UCSD-AML1 (cell line): ENCODE measurements around the gene ERI3.

Experiments
- DNase-seq: peaks from one replicate; lab custom pipeline; 2025; ENCODE audit not compliant: unreplicated experiment; lab: John Stamatoyannopoulos, UW

ERI3 gene

GRCh38 chr1:44239961-44240371 is 115.1 kb downstream of the ERI3 start:
- DNase-seq, result no peak

- DNase-seq, result peak; percentile 56
These were observed 115.6 kb downstream of the ERI3 start for GRCh38 chr1:44239331-44239960.

- DNase-seq, result no peak
These were observed 116.4 kb downstream of the ERI3 start for GRCh38 chr1:44238660-44239059.

GRCh38 chr1:44237721-44238457 is 117.2 kb downstream of the ERI3 start:
- no peak for DNase-seq

- DNase-seq, result no peak
These were observed 118.4 kb downstream of the ERI3 start for GRCh38 chr1:44236490-44237272.

- no peak for DNase-seq
These were observed 119.2 kb downstream of the ERI3 start for GRCh38 chr1:44235808-44236207.

- DNase-seq, result no peak
These were observed 121.5 kb downstream of the ERI3 start for GRCh38 chr1:44233593-44233992.

- DNase-seq, result no peak
These were observed 124.3 kb downstream of the ERI3 start for GRCh38 chr1:44230796-44231195.

- DNase-seq, result no peak
These were observed 125.5 kb downstream of the ERI3 start for GRCh38 chr1:44229435-44230167.

GRCh38 chr1:44228218-44228617 is 126.8 kb downstream of the ERI3 start:
- DNase-seq, result no peak

GRCh38 chr1:44227211-44227610 is 127.8 kb downstream of the ERI3 start:
- DNase-seq, result no peak

GRCh38 chr1:44225761-44226160 is 129.3 kb downstream of the ERI3 start:
- DNase-seq, result no peak

GRCh38 chr1:44223187-44223610 is 131.9 kb downstream of the ERI3 start:
- no peak for DNase-seq

GRCh38 chr1:44222397-44223186 is 132.5 kb downstream of the ERI3 start:
- DNase-seq, result no peak

- DNase-seq, result no peak
These were observed 133.3 kb downstream of the ERI3 start for GRCh38 chr1:44221769-44222168.

- no peak for DNase-seq
These were observed 134.3 kb downstream of the ERI3 start for GRCh38 chr1:44220755-44221154.

GRCh38 chr1:44220001-44220751 is 134.9 kb downstream of the ERI3 start:
- DNase-seq, result no peak

GRCh38 chr1:44219301-44219626 is 135.8 kb downstream of the ERI3 start:
- DNase-seq, result no peak

GRCh38 chr1:44218503-44219300 is 136.4 kb downstream of the ERI3 start:
- no peak for DNase-seq
